HS-27A (cell line): ENCODE measurements around the gene SERPINB10.

Source experiments
- DNase-seq: peaks from one replicate; pipeline ENCODE4 v3.0.0-alpha.2; 2012; ENCODE audit warnings: low read depth, missing footprints

SERPINB10 gene

GRCh38 chr18:63907664-63908063 is at the start of gene SERPINB10:
TSS of gene SERPINB10 (plus strand) at chr18:63907958. CDS start at chr18:63915511, 7,553 bp downstream.
- DNase-seq, result no peak

- no peak for DNase-seq
Observed at GRCh38 chr18:63858456-63858855, 49.3 kb upstream of the SERPINB10 start.

- DNase-seq, result no peak
Observed at GRCh38 chr18:63859781-63860475, 47.8 kb upstream of the SERPINB10 start.

DNA sequence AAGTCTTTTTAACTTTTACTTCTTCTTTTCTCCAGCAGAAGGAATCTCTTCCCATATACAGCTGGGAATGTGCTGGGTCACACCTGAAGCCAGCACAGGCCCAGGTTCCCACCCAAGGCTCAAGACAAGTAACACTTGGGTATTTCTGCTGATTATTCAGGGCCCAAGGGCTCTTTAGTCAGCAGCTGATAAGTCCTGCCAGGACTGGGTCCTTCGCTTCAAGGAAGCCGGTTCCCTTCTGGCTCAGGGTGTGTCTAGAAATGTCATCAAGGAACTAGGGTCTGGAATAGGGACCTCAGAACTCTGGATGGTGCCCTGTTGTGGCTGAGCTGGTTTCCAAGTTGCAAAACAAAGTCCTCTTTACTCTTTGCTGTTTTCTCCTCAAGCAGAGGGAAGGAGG is 47.2 kb upstream of the SERPINB10 start:
- DNase-seq, result no peak

- DNase-seq, result no peak
Observed at GRCh38 chr18:63867368-63868125, 40.2 kb upstream of the SERPINB10 start.

DNA sequence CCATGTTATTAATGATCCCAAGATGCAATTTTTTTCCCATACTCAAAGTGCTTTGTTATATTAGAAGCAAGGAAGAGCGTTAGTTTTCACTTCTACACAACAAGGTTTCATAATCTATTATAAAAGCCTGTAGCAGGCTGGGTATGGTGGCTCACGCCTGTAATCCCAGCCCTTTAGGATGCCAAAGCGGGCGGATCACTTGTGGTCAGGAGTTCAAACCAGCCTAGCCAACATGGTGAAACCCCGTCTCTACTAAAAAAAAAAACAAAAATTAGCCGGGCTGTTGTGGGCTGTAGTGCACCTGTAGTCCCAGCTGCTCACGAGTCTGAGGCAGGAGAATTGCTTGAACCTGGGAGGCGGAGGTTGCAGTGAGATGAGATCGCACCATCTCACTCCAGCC is 39.2 kb upstream of the SERPINB10 start:
- DNase-seq, result no peak

DNA sequence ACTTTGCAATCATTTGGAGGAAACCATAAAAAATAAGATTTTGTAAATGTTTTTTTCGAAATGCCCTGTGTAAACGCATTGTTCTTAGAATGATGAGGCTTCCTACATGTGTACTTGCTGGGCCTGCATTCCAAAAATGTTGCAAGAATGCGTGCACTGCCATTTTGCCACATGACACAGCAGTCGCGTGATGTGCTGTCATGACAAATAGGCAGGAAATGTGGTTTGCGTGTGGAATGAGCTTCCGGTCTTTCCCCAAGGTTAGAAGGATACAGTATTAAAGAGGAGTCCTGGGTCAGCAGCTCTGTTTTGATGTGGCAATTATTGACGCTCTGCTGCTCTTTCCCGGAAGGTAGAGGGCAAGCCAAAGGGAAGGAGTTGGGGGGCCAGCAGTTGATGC is 38.4 kb upstream of the SERPINB10 start:
- peak; percentile 94 for DNase-seq

DNA sequence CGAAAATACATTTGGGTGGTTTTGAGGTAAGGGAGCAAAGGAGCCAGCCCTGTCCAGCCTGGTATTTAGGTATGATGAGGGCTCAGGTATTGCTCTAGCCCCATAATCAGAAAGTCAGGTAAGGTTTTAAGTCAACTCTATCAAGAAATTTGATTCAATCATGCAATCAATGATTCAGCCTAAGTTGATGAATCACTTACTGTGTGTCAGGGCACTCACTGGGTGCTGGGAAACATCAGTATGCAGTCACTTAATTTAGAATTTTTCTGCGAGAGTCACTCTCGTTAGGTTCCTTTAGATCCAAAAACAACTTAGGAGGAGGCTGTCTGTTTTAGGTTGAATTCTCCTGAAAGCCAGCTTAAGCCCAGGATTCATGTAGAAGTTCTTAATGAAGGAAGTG is 37.9 kb upstream of the SERPINB10 start:
- DNase-seq, result no peak

- DNase-seq, result no peak
Observed at GRCh38 chr18:63871836-63872235, 35.9 kb upstream of the SERPINB10 start.

GRCh38 chr18:63872586-63872985 is 35.2 kb upstream of the SERPINB10 start:
- DNase-seq, result no peak

- no peak for DNase-seq
Observed at GRCh38 chr18:63878343-63878742, 29.4 kb upstream of the SERPINB10 start.

GRCh38 chr18:63878925-63879324 is 28.8 kb upstream of the SERPINB10 start:
- DNase-seq, result no peak

DNA sequence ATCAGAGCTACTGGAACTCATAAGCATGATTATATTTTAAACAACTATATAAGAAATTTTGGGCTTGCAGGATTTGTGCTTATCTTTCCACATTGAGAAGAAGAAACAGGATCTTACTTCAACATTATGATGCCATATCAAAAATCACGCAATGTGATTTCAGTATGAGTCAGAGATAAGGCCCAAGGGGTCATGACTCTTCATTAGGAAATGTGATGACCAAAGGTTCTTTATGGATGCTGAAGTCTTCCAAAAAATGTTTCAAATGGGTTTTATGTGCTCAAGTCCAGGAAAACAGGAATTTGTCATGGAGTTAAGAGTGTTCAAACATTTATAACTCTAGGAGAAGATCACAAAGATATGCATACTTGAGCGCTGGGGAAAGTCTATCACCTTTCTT is 28.0 kb upstream of the SERPINB10 start:
- DNase-seq, result peak; percentile 58

GRCh38 chr18:63881851-63882250 is 25.9 kb upstream of the SERPINB10 start:
- no peak for DNase-seq

DNA sequence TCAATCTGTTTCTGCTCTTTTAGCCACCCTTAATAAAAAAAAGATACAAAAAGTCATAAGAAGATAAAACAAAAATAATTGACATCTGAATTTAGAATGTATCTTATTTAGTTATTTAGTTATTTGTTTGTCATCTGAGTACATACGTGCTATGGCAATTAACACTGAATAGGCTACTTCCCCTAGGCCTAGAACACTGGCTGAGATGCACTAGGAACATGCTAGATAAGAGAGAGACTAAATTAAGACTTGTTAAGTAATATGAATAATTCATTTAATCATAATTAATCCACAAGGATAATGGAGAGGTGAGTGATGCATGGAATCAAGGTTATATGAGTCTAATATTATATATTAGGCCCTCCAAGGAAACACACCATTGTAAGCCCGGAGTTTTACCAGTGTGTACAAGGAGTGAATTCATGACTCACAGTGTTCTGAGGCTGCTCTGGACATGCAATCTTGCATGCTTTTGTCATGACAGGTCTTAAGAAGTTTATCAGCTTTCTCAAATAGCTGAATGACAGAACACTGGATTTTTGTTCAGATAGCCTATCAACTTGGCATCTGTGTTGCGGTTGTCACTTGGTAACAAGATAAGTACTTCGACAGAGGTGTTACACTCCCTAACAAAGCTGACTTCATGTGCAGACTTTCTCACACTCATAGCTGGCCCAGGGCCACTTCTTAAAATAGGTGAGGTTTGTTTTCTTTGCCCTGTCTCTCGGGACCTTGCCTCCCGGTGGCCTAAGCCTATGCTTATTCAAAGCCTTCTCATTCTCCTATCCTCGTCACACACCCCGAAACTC is 25.2 kb upstream of the SERPINB10 start:
- peak; percentile 96 for DNase-seq

DNA sequence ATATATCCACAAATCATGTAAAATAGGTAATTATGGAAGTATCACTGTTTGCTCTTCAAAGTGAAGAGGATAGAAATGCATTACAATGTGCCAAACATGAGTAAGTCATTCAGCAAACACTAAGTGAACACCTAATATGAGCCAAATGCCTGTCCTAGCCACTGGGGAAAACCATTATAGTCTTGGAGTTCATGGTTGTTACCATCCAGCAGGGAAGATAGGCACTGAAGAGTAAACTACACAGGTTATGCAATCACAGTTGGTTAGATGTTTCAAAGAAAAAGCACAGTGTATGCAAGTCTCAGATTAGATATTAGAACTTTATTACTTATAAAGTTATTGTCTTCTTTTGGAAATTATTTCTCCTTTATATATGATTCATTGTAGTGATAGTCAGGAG is 24.1 kb upstream of the SERPINB10 start:
- DNase-seq, result no peak

GRCh38 chr18:63887424-63887823 is 20.3 kb upstream of the SERPINB10 start, which contains the start of gene SERPINB2:
TSS of gene SERPINB2 (plus strand) at chr18:63887705. CDS start at chr18:63891445, 3,740 bp downstream.
- DNase-seq, result peak; percentile 55

DNA sequence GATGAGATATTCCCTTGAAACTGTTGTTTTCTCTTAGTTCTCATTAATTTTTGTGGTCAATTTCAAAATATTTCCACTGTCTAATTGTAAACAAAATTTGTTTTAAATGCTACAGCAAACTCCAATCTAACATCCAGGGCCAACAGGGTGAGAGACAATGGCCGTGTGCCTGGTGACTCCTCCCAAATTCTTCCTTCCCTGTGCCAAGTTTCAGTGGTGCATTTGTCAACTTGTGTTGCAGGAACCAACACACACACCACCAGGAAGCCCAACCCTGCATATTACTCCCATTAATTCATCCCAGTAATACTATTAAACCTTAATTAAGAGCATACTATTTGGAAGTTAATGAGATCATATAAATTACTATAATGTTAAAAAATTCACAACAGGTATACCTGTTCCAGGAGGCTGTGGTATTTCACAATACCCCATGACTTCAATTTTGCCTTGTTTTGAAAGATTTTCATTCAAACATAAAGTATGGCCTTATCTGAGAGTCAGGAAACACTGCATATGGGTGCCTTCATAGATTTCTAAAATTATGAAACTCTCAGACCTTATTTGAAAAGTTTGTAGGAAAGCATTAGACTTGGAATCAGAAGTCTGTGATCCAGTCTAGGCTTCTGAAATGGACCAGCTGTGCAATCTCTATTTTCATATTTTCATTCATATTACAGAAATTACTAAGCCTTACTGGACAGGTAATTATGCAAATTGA is 19.1 kb upstream of the SERPINB10 start:
- DNase-seq, result no peak

GRCh38 chr18:63889626-63890025 is 18.1 kb upstream of the SERPINB10 start:
- DNase-seq, result no peak

DNA sequence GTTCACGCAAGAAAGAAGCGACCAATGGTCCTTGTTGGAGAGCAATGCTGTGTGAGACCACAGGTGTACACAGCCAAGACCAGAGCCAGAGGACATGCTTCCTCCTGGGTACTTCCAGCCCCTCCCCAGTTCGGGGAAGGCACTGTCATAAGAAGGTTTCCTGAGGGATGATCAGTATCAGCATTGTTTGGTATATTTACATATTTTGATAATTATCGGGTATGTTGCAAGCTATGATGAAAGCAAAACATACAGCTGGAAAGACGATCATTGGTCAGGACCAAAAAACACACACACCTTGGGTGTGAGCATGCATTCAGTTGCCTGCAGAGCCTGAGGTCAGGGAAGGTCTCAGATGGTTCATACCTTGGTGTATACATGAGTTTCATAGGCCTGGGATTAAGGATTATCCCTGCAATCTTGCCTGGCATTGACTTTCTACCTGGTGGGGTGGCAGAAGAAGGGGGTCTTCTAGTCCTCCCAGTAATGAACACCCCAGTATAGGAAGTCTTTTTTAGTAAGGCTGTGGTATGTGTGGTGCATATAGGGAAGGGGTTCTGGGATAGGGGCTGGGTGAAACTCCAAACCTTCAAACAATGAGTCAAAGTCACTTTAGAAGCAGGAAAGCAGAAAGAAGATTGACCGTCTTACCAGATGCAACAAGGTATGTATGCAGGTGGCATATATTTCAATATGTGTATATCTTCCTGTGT is 17.4 kb upstream of the SERPINB10 start:
- DNase-seq, result no peak

- DNase-seq, result no peak
Observed at GRCh38 chr18:63890950-63891304, 16.8 kb upstream of the SERPINB10 start.
